C4-2B (cell line): Measurements from ENCODE around the gene PHACTR1.

ENCODE experiments used
- H3K27ac ChIP-seq: fragments of 450-650 bp; 2 replicates; pipeline ENCODE4 v1.5.1; 2017
- CTCF ChIP-seq: fragments of 450-650 bp; conservative IDR thresholded peaks from 2 replicates; pipeline ENCODE4 v1.5.1; 2017; ENCODE audit warnings: mild to moderate bottlenecking
- ZFX ChIP-seq: fragments of 450-650 bp; IDR thresholded peaks from 2 replicates; pipeline ENCODE4 v1.6.1; 2017

Gene PHACTR1

GRCh38 chr6:12969966-12970365, 253.4 kb downstream of the PHACTR1 start:
- TF ChIP-seq ZFX (no peak), CTCF (no peak)
- H3K27ac ChIP-seq, result no peak overlapping the region

- no peak overlapping the region for H3K27ac ChIP-seq
- TF ChIP-seq CTCF (no peak), ZFX (no peak)
Observed at GRCh38 chr6:12973386-12973785, 256.8 kb downstream of the PHACTR1 start.

GRCh38 chr6:12974551-12974950, 258.0 kb downstream of the PHACTR1 start:
- H3K27ac ChIP-seq, result no peak overlapping the region
- TF ChIP-seq CTCF (no peak), ZFX (no peak)

- TF ChIP-seq CTCF, result no peak
- TF ChIP-seq ZFX, result no peak
- H3K27ac ChIP-seq, result no peak overlapping the region
Observed at GRCh38 chr6:12976366-12976765, 259.8 kb downstream of the PHACTR1 start.

- H3K27ac ChIP-seq, result no peak overlapping the region
- TF ChIP-seq ZFX (no peak), CTCF (no peak)
Observed at GRCh38 chr6:12977206-12977605, 260.6 kb downstream of the PHACTR1 start.

- no peak for TF ChIP-seq CTCF
- no peak for TF ChIP-seq ZFX
Observed at GRCh38 chr6:12977806-12978205, 261.2 kb downstream of the PHACTR1 start.

GRCh38 chr6:12980741-12981140, 264.2 kb downstream of the PHACTR1 start:
- TF ChIP-seq CTCF (no peak), ZFX (no peak)
- H3K27ac ChIP-seq, result no peak overlapping the region

More at GRCh38 chr6:12977806-12978205, 261.2 kb downstream of the PHACTR1 start:
- H3K27ac ChIP-seq, result no peak overlapping the region
